Left lung (tissue), 10 donors: Measurements from ENCODE around the gene GCNT2. TPM values are rescaled to one million over a fixed set of nuclear protein-coding genes. Genes with fewer than 3 reads are reported as not detected.

Source experiments
- ATAC-seq: fragments of 200-7000 bp; cut with Tn5 transposase; one replicate; pipeline ENCODE4 v1.9.1; 2020; ENCODE audit warnings: moderate library complexity
- DNase-seq, 4 donors: peaks; one replicate each; pipeline ENCODE4 v3.0.0-alpha.2; 2013 to 2020
- H3K27ac ChIP-seq, 2 donors: fragments of 200-600 bp; sonication (generic) in 1 of 2; one replicate each; pipeline versions ENCODE4 v1.5.0 to v1.8.0; 2020 to 2021
- H3K27me3 ChIP-seq, 2 donors: fragments of 200-600 bp; sonication (generic) in 1 of 2; one replicate each; pipeline versions ENCODE4 v1.5.0 to v1.8.0; 2020 to 2021
- H3K36me3 ChIP-seq, 2 donors: fragments of 200-600 bp; sonication (generic) in 1 of 2; one replicate each; pipeline versions ENCODE4 v1.5.0 to v1.8.0; 2020 to 2021
- H3K4me1 ChIP-seq, 2 donors: fragments of 200-600 bp; one replicate each; pipeline ENCODE4 v1.8.0; 2021
- H3K4me3 ChIP-seq, 2 donors: fragments of 200-600 bp; sonication (generic) in 1 of 2; one replicate each; pipeline versions ENCODE4 v1.5.0 to v1.8.0; 2020 to 2021; ENCODE audit warnings: mild to moderate bottlenecking in 1 of 2
- H3K9me3 ChIP-seq, 2 donors: fragments of 200-600 bp; sonication (generic) in 1 of 2; one replicate each; pipeline versions ENCODE4 v1.5.0 to v1.8.0; 2020 to 2021
- intact Hi-C, 2 donors: fragments of 100-400 bp; cut with DNase I; formaldehyde crosslinking; loops; one replicate each; pipeline versions ENCODE4 v1.11.2 to v1.14.2; 2022
- polyA plus RNA-seq, 6 donors: library from polyadenylated mRNA; unstranded; fragments of 120-200 nt; gene quantifications; one replicate each; pipeline ENCODE4 v1.2.1, GENCODE V29; 2013; ENCODE audit not compliant: insufficient read length in 6 of 6
- total RNA-seq, 2 donors: library from RNA; stranded (reverse); fragmentation: NEBNext Ultra II Directional; extraction: Animal tissue kit (Norgen Biotek cat#: 25700); gene quantifications; one replicate each; pipeline ENCODE4 v1.2.1, GENCODE V29; 2021
- TF ChIP-seq, protein P1 (sequence below), 2 donors: fragments of 200-600 bp; sonication (generic) in 1 of 2; IDR thresholded peaks; one replicate each; pipeline versions ENCODE4 v1.5.0 to v1.8.0; 2021; ENCODE audit warnings: antibody characterized with exemption in 2 of 2
- donor health status: DM: no; HTN: yes; CAD: no.
- donor health status: DM: no; HTN: no; CAD: no.

Gene GCNT2
- total and polyA plus RNA-seq, 8 donors, result 14.7 to 32.3 (median 18.0) TPM

DNA sequence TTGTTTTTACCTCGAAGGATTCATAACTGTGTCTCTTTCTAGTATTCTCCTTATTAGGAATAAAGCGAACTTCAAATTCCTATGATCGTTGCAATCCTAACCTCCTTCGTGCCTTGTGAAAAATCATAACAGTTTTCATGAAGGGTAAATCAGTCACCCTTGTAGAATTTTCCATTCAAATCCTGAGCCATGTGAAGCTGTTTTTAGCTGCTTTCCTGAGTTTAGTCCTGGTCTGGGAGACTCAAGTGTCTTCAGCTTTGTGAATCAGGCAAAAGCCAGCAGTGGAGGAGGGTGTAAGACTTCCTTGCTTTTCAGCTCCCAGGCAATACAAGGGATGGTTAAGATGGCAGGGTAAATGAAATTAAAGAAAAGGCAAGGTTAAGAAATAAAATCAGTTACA lies 24.3 kb downstream of the GCNT2 start:
- Histone ChIP-seq H3K9me3 (no peaks in the 10 kb centered on the region), H3K36me3 (no peaks in the 10 kb centered on the region), H3K27me3 (no peaks in the 10 kb centered on the region), H3K4me1 (no peaks in the 10 kb centered on the region), H3K27ac (no peak overlapping the region), H3K4me3 (no peak overlapping the region)
- intact Hi-C loops, result no loop called here
- TF ChIP-seq, protein P1, sequence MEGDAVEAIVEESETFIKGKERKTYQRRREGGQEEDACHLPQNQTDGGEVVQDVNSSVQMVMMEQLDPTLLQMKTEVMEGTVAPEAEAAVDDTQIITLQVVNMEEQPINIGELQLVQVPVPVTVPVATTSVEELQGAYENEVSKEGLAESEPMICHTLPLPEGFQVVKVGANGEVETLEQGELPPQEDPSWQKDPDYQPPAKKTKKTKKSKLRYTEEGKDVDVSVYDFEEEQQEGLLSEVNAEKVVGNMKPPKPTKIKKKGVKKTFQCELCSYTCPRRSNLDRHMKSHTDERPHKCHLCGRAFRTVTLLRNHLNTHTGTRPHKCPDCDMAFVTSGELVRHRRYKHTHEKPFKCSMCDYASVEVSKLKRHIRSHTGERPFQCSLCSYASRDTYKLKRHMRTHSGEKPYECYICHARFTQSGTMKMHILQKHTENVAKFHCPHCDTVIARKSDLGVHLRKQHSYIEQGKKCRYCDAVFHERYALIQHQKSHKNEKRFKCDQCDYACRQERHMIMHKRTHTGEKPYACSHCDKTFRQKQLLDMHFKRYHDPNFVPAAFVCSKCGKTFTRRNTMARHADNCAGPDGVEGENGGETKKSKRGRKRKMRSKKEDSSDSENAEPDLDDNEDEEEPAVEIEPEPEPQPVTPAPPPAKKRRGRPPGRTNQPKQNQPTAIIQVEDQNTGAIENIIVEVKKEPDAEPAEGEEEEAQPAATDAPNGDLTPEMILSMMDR (IDR thresholded peaks at IDR 0.05), result no peak
- no peak for DNase-seq
- no peak for ATAC-seq

DNA sequence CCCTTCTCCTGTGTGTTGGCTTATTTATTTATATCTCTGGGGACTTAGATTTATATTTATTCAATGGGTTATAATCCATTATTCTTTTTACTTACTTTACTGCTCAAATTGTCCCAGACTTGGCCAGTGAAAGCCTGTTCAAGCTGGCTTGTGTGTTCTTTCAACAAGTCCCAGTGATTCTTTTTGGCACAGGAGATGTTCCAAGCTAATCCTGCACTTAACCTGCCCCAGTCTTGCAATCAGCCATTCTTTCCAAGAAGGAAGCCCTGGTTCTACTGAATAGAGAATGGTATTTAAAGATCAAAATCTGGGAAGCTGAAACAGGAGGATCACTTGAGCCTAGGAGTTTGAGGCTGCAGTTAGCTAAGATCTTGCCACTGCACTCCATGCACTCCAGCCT lies 26.7 kb downstream of the GCNT2 start:
- TF ChIP-seq, protein P1 (IDR thresholded peaks at IDR 0.05), result no peak
- Histone ChIP-seq H3K27ac (no peak overlapping the region), H3K9me3 (no peaks in the 10 kb centered on the region), H3K36me3 (no peaks in the 10 kb centered on the region), H3K27me3 (no peaks in the 10 kb centered on the region), H3K4me3 (no peak overlapping the region), H3K4me1 (no peaks in the 10 kb centered on the region)
- DNase-seq (no peak), ATAC-seq (no peak)
- intact Hi-C loops, result no loop called here

DNA sequence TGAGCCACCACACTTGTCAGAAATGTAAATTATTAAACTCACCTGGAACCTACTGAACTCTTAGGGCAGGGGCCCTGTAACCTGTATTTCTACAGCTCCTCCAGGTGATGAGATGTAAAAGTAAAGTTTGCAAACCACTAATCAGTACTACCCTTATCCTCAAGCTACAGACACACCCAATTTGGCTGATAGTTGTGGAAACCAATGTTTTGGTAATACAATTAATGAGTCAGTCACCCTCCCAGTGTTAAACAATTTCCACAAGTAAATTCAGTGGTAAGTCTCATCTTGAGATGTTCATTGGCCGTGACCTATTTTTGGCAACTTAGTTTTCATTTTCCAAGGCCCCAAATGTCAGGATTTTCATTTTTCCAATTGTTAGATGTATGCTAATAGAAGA lies 29.6 kb downstream of the GCNT2 start:
- ATAC-seq, result no peak
- DNase-seq, result no peak
- H3K36me3 ChIP-seq, result no peaks in the 10 kb centered on the region
- TF ChIP-seq, protein P1 (IDR thresholded peaks at IDR 0.05), result no peak
- H3K27ac ChIP-seq, result no peak overlapping the region
- H3K4me1 ChIP-seq, result no peaks in the 10 kb centered on the region
- H3K27me3 ChIP-seq, result no peaks in the 10 kb centered on the region
- H3K4me3 ChIP-seq, result no peak overlapping the region
- intact Hi-C loops, result no loop called here
- H3K9me3 ChIP-seq, result no peaks in the 10 kb centered on the region

DNA sequence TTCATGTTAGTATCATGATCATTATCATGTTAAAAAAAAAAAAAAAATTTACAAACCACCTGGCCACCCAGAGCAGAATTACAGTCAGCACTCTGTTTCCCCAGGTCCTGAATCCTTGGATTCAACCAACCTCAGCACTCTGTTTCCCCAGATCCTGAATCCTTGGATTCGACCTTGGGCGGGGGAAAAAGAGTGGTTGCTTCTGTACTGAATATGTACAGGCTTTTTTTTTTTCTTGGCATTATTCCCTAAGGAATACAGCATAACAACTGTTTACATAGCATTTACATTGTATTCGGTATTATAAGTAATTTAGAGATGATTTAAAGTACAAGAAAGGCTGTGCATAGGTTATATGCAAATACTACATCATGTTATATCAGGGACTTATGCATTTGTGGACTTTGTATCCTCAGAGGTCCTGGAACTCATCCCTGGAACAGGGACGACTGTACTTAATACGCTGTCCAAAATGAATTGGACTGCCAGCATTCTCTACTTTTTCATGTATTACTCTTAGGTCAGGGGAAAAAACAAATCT lies 31.2 kb downstream of the GCNT2 start:
- peaks cover 0 to 4% of the 10 kb centered on the region in 2 donors for H3K36me3 ChIP-seq
- intact Hi-C loops, result no loop called here
- no peaks in the 10 kb centered on the region for H3K27me3 ChIP-seq
- ATAC-seq (no peak), DNase-seq (no peak)
- no peak overlapping the region for H3K4me3 ChIP-seq
- H3K4me1 ChIP-seq, result peaks cover 0 to 3% of the 10 kb centered on the region in 2 donors
- H3K9me3 ChIP-seq, result no peaks in the 10 kb centered on the region
- TF ChIP-seq, protein P1 (IDR thresholded peaks at IDR 0.05), result no peak
- H3K27ac ChIP-seq, result no peak overlapping the region

DNA sequence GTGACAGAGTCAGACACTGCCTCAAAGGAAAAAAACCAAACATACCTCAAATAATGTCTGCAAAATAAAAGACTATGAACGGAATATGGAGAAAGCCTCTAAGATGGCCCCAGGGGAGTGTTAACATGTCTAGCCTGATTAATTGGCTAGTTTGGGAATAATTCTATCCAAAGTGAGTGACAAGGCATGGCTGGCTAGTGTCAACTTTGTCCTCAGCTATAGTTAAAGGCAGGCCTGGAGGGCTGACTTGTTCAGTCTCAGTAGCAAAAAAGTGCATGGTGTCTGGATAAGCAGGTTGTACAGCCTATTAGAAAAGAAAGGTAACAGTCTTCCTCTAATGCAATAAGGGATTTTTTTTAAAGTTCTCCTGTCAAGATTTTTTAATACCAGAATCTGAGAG lies 32.7 kb downstream of the GCNT2 start:
- TF ChIP-seq, protein P1 (IDR thresholded peaks at IDR 0.05), result no peak
- Histone ChIP-seq H3K4me1 (peaks cover 0 to 3% of the 10 kb centered on the region in 2 donors), H3K9me3 (no peaks in the 10 kb centered on the region), H3K4me3 (no peak overlapping the region), H3K27me3 (no peaks in the 10 kb centered on the region), H3K27ac (no peak overlapping the region), H3K36me3 (peaks cover 0 to 4% of the 10 kb centered on the region in 2 donors)
- ATAC-seq (no peak), DNase-seq (no peak)
- intact Hi-C loops, result no loop called here
